ENCODE data around the gene RC3H2.
"Not testable (repeated sequence)": the region's sequence is repeated elsewhere in the genome, so short reads cannot be mapped to it uniquely, and the experiment has no call there.

The RC3H2 gene

GRCh38 chr9:122918310-122918709 is 13.2 kb upstream of the RC3H2 start:
- no peak for DNase-seq (ENCODE audit: low read depth in 2 of 2)

- DNase-seq (ENCODE audit: low read depth in 2 of 2): peak; percentile 51 to 53
These were observed 8.0 kb upstream of the RC3H2 start, which contains the start of gene ZBTB6 for GRCh38 chr9:122912964-122913673. Gene ZBTB6 (minus strand): TSS chr9:122913323. CDS start chr9:122912072, 1,251 bp downstream.

- no peak for DNase-seq (ENCODE audit: low read depth in 2 of 2)
These were observed 7.5 kb upstream of the RC3H2 start for GRCh38 chr9:122912671-122912963.

GRCh38 chr9:122906122-122906521 is 963 bp upstream of the RC3H2 start:
- not testable (repeated sequence) for DNase-seq (ENCODE audit: low read depth in 2 of 2)

- no peak for DNase-seq (ENCODE audit: low read depth in 2 of 2)
These were observed 715 bp downstream of the RC3H2 start for GRCh38 chr9:122904466-122904822.

- DNase-seq (ENCODE audit: low read depth in 2 of 2): no peak
These were observed 4.4 kb downstream of the RC3H2 start for GRCh38 chr9:122900791-122901190.

GRCh38 chr9:122897969-122898368 is 7.2 kb downstream of the RC3H2 start:
- DNase-seq (ENCODE audit: low read depth in 2 of 2): no peak

- DNase-seq (ENCODE audit: low read depth in 2 of 2): no peak
These were observed 16.7 kb downstream of the RC3H2 start for GRCh38 chr9:122888480-122888879.

GRCh38 chr9:122883125-122883524 is 22.0 kb downstream of the RC3H2 start:
- no peak for DNase-seq (ENCODE audit: low read depth in 2 of 2)

- DNase-seq (ENCODE audit: low read depth in 2 of 2): no peak
These were observed 25.7 kb downstream of the RC3H2 start for GRCh38 chr9:122879443-122879842.

- no peak for DNase-seq (ENCODE audit: low read depth in 2 of 2)
These were observed 29.6 kb downstream of the RC3H2 start for GRCh38 chr9:122875523-122875922.

- DNase-seq (ENCODE audit: low read depth in 2 of 2): not testable (repeated sequence)
These were observed 37.9 kb downstream of the RC3H2 start for GRCh38 chr9:122867276-122867675.

GRCh38 chr9:122866079-122866478 is 39.1 kb downstream of the RC3H2 start:
- no peak for DNase-seq (ENCODE audit: low read depth in 2 of 2)

- no peak for DNase-seq (ENCODE audit: low read depth in 2 of 2)
These were observed 39.9 kb downstream of the RC3H2 start for GRCh38 chr9:122865300-122865699.

GRCh38 chr9:122863407-122863806 is 41.8 kb downstream of the RC3H2 start:
- no peak for DNase-seq (ENCODE audit: low read depth in 2 of 2)

- DNase-seq (ENCODE audit: low read depth in 2 of 2): no peak
These were observed 44.6 kb downstream of the RC3H2 start for GRCh38 chr9:122860319-122861142.

- DNase-seq (ENCODE audit: low read depth in 2 of 2): no peak
These were observed 47.3 kb downstream of the RC3H2 start for GRCh38 chr9:122857815-122858214.

- not testable (repeated sequence) for DNase-seq (ENCODE audit: low read depth in 2 of 2)
These were observed 52.9 kb downstream of the RC3H2 start for GRCh38 chr9:122852085-122852786.

- DNase-seq (ENCODE audit: low read depth in 2 of 2): no peak
These were observed 56.8 kb downstream of the RC3H2 start for GRCh38 chr9:122848256-122848943.

GRCh38 chr9:122846371-122846940 is 58.7 kb downstream of the RC3H2 start:
- no peak for DNase-seq (ENCODE audit: low read depth in 2 of 2)

GRCh38 chr9:122845116-122845515 is 60.0 kb downstream of the RC3H2 start:
- DNase-seq (ENCODE audit: low read depth in 2 of 2): no peak

- DNase-seq (ENCODE audit: low read depth in 2 of 2): no peak
These were observed 61.0 kb downstream of the RC3H2 start for GRCh38 chr9:122844137-122844536.

Measured in fibroblast of skin of left biceps (primary cell).